HCT116 (cell line): Measurements from ENCODE around the gene SYN1. TPM values are rescaled to one million over a fixed set of nuclear protein-coding genes. Genes with fewer than 3 reads are reported as not detected.

Source experiments
- ATAC-seq: fragments of 200-7000 bp; cut with Tn5 transposase; 2 replicates; pipeline ENCODE4 v1.9.1; 2020; ENCODE audit warnings: mild to moderate bottlenecking, moderate library complexity
- BruUV-seq: library from RNA; stranded (reverse); fragments of 400-500 nt; replicated peaks from 2 replicates; lab custom pipeline; 2021; lab: Mats Ljungman, UMichigan
- CTCF ChIA-PET: fragments of 300-600 bp; sonication (Branson Sonifier 250); formaldehyde crosslinking; loops from one replicate; lab custom pipeline; 2021; ENCODE audit warnings: antibody characterized with exemption; lab: Charles Lee
- POLR2A ChIA-PET: fragments of 300-600, 350-600 bp; sonication (Branson Sonifier 250); formaldehyde crosslinking; loops from one replicate; lab custom pipeline; 2021; ENCODE audit warnings: antibody characterized with exemption; lab: Charles Lee
- RAD21 ChIA-PET, 2 experiments: fragments of 300-600 bp; sonication (Branson Sonifier 250); formaldehyde crosslinking; loops; one replicate each; lab custom pipeline; 2023; ENCODE audit warnings: low total read pairs in 2 of 2; ENCODE audit not compliant: uncharacterized antibody in 2 of 2, unreplicated experiment in 2 of 2, low non-redundant PET in 1 of 2; lab: Charles Lee
- DNase-seq: peaks from one replicate; pipeline ENCODE4 v3.0.0-alpha.2; 2010; ENCODE audit warnings: low read depth, low spot score
- H2AFZ ChIP-seq: fragments of 200-600 bp; shearing (Covaris generic), sonication (generic); 2 replicates; pipeline ENCODE4 v1.6.1; 2017; ENCODE audit warnings: low read depth, mixed run types, mixed read lengths, antibody characterized with exemption, low read length; ENCODE audit not compliant: poor library complexity, severe bottlenecking
- H3K27ac ChIP-seq: 2 replicates; pipeline ENCODE4 v1.5.1; 2012; ENCODE audit warnings: low read depth, low read length
- H3K27me3 ChIP-seq: fragments of 200-600 bp; sonication (generic); 2 replicates; pipeline ENCODE4 v1.6.1; 2016; ENCODE audit warnings: mixed run types, low read length, mixed read lengths; ENCODE audit not compliant: insufficient read depth
- H3K36me3 ChIP-seq, 2 experiments: fragments of 200-500 bp in 1 of 2; fragments of 200-600 bp in 1 of 2; sonication (Bioruptor generic) in 1 of 2; sonication (generic) in 1 of 2; 2 replicates each; pipeline versions ENCODE4 v1.5.1 to v1.6.1; 2014 to 2016; ENCODE audit warnings: low read length in 2 of 2, inconsistent platforms in 1 of 2, mixed read lengths in 1 of 2, mixed run types in 1 of 2; ENCODE audit not compliant: insufficient read depth in 2 of 2, control insufficient read depth in 1 of 2
- H3K4me1 ChIP-seq, 2 experiments: fragments of 200-600 bp in 1 of 2; sonication (generic) in 1 of 2; 2 replicates each; pipeline versions ENCODE4 v1.5.1 to v1.6.1; 2012 to 2017; ENCODE audit warnings: low read length in 2 of 2, inconsistent platforms in 1 of 2, mild to moderate bottlenecking in 1 of 2, mixed read lengths in 1 of 2, mixed run types in 1 of 2, moderate library complexity in 1 of 2; ENCODE audit not compliant: insufficient read depth in 2 of 2, control insufficient read depth in 1 of 2
- H3K4me2 ChIP-seq: fragments of 200-600 bp; sonication (generic); 2 replicates; pipeline ENCODE4 v1.6.1; 2017; ENCODE audit warnings: mixed run types, low read length, mixed read lengths
- H3K4me3 ChIP-seq, 2 experiments: fragments of 200-600 bp in 1 of 2; sonication (generic) in 1 of 2; replicated peaks in 1 of 2; 2 replicates each; pipeline ENCODE4 v1.5.1; 2011 to 2016; ENCODE audit warnings: low read length in 2 of 2, control low read depth in 1 of 2, low read depth in 1 of 2, mild to moderate bottlenecking in 1 of 2, mixed read lengths in 1 of 2, mixed run types in 1 of 2
- H3K79me2 ChIP-seq: fragments of 200-600 bp; sonication (generic); 2 replicates; pipeline ENCODE4 v1.6.1; 2017; ENCODE audit warnings: mild to moderate bottlenecking, mixed run types, low read length, moderate library complexity, mixed read lengths; ENCODE audit not compliant: insufficient read depth
- H3K9ac ChIP-seq: fragments of 200-600 bp; sonication (generic); 2 replicates; pipeline ENCODE4 v1.6.1; 2016; ENCODE audit warnings: low read length, mixed read lengths
- H3K9me2 ChIP-seq: fragments of 200-600 bp; sonication (generic), shearing (Covaris generic); 2 replicates; pipeline ENCODE4 v1.6.1; 2017; ENCODE audit warnings: mixed run types, mild to moderate bottlenecking, moderate library complexity; ENCODE audit not compliant: insufficient read depth
- H3K9me3 ChIP-seq, 2 experiments: fragments of 200-500 bp in 1 of 2; fragments of 200-600 bp in 1 of 2; sonication (Bioruptor generic) in 1 of 2; sonication (generic) in 1 of 2; 2 replicates each; pipeline ENCODE4 v1.6.1; 2014 to 2017; ENCODE audit warnings: low read length in 2 of 2, mixed read lengths in 2 of 2, inconsistent platforms in 1 of 2, low read depth in 1 of 2, mild to moderate bottlenecking in 1 of 2, mixed run types in 1 of 2, moderate library complexity in 1 of 2; ENCODE audit not compliant: control insufficient read depth in 1 of 2, insufficient read depth in 1 of 2
- H4K20me1 ChIP-seq: fragments of 200-600 bp; sonication (generic), shearing (Covaris generic); 2 replicates; pipeline ENCODE4 v1.6.1; 2017; ENCODE audit warnings: mixed run types, mild to moderate bottlenecking, moderate library complexity; ENCODE audit not compliant: insufficient read depth
- CBX3 ChIP-seq: IDR thresholded peaks from 2 replicates; pipeline ENCODE4 v1.6.1; 2012; ENCODE audit warnings: low read depth
- EGR1 ChIP-seq: IDR thresholded peaks from 2 replicates; pipeline ENCODE4 v1.6.1; 2012; ENCODE audit warnings: low read depth
- ELF1 ChIP-seq: IDR thresholded peaks from 2 replicates; pipeline ENCODE4 v1.6.1; 2012; ENCODE audit warnings: low read depth, borderline replicate concordance
- FOSL1 ChIP-seq: IDR thresholded peaks from 2 replicates; pipeline ENCODE4 v1.6.1; 2012; ENCODE audit warnings: low read depth
- MAX ChIP-seq: IDR thresholded peaks from 2 replicates; pipeline ENCODE4 v1.6.1; 2012
- POLR2A ChIP-seq: IDR thresholded peaks from 2 replicates; pipeline ENCODE4 v1.7.0; 2011; ENCODE audit warnings: borderline replicate concordance; ENCODE audit not compliant: insufficient read depth, insufficient read length; ENCODE audit errors: extremely low read depth
- REST ChIP-seq: IDR thresholded peaks from 2 replicates; pipeline ENCODE4 v1.6.1; 2012; ENCODE audit warnings: low read depth
- SIN3A ChIP-seq: IDR thresholded peaks from 2 replicates; pipeline ENCODE4 v1.6.1; 2012; ENCODE audit warnings: low read depth
- SRF ChIP-seq: IDR thresholded peaks from 2 replicates; pipeline ENCODE4 v1.6.1; 2012; ENCODE audit warnings: low read depth
- ZBTB33 ChIP-seq: IDR thresholded peaks from 2 replicates; pipeline ENCODE4 v1.6.1; 2011; ENCODE audit warnings: mild to moderate bottlenecking, low read length, moderate library complexity; ENCODE audit not compliant: insufficient replicate concordance; ENCODE audit errors: extremely low read depth
- ZFX ChIP-seq: fragments of 450-650 bp; IDR thresholded peaks from 2 replicates; pipeline ENCODE4 v1.6.1; 2017
- ZNF274 ChIP-seq: fragments of 200-500 bp; sonication (Bioruptor generic); IDR thresholded peaks from 2 replicates; pipeline ENCODE4 v1.6.1; 2014; ENCODE audit warnings: mild to moderate bottlenecking, low read depth, low read length, inconsistent platforms
- intact Hi-C: fragments of 100-400 bp; cut with micrococcal nuclease; formaldehyde crosslinking; loops from 2 replicates; pipeline ENCODE4 v1.10.0; 2022
- total RNA-seq: library from RNA; stranded (reverse); gene quantifications from one replicate; pipeline ENCODE4 v1.2.1, GENCODE V29; 2021; ENCODE audit not compliant: unreplicated experiment

The SYN1 gene
- total RNA-seq, 1 experiment from 2014 or later = 0.86 TPM

GRCh38 chrX:47593522-47593921 lies 26.1 kb downstream of the SYN1 start (continued):
- TF ChIP-seq REST = no peak
- TF ChIP-seq CBX3 = no peak
- TF ChIP-seq SRF = no peak
- no peak for TF ChIP-seq ZFX

GRCh38 chrX:47590984-47591383 lies 28.7 kb downstream of the SYN1 start:
- no peak overlapping the region for H2AFZ ChIP-seq
- ChIA-PET CTCF (no interaction called here), RAD21 (no interaction called here), POLR2A (no interaction called here)
- H3K9me3 ChIP-seq = no peaks in the 10 kb centered on the region
- no peaks in the 10 kb centered on the region for H3K9me2 ChIP-seq
- H3K79me2 ChIP-seq = no peaks in the 10 kb centered on the region
- H3K4me1 ChIP-seq = no peaks in the 10 kb centered on the region
- H3K36me3 ChIP-seq = no peaks in the 10 kb centered on the region; a peak in 1 of 4 replicates
- H3K4me2 ChIP-seq = no peak overlapping the region
- DNase-seq = no peak
- H3K4me3 ChIP-seq = no peak overlapping the region
- no peak overlapping the region for H3K27ac ChIP-seq
- no peak overlapping the region for H3K9ac ChIP-seq
- H4K20me1 ChIP-seq = no peaks in the 10 kb centered on the region
- intact Hi-C loops = no loop called here
- TF ChIP-seq SIN3A = no peak
- no peak for TF ChIP-seq ZNF274
- no peak for TF ChIP-seq ELF1
- TF ChIP-seq MAX = no peak
- TF ChIP-seq FOSL1 = no peak
- no peak for TF ChIP-seq ZBTB33
- TF ChIP-seq POLR2A = no peak
- TF ChIP-seq SRF = no peak
- no peak for TF ChIP-seq EGR1
- no TSS peak for BruUV-seq
- ATAC-seq = no peak
- H3K27me3 ChIP-seq = no peaks in the 10 kb centered on the region
